Measurements from ENCODE around the gene PPIL4.

The PPIL4 gene

GRCh38 chr6:149503872-149504271, 42.0 kb downstream of the PPIL4 start:
- Histone ChIP-seq H3K36me3 (ENCODE audit: control insufficient read depth, low read length) (peaks cover 13% of the 10 kb centered on the region), H3F3A (ENCODE audit: control insufficient read depth, insufficient read depth) (peaks cover 10% of the 10 kb centered on the region), H3K4me2 (ENCODE audit: low read length) (no peak overlapping the region), H3K4me1 (ENCODE audit: control insufficient read depth, low read length) (no peaks in the 10 kb centered on the region), H3K9me2 (replicated peaks; ENCODE audit: control insufficient read depth, low read length) (no peaks in the 10 kb centered on the region), H3K79me2 (ENCODE audit: control insufficient read depth, low read length) (no peaks in the 10 kb centered on the region), H4K20me1 (ENCODE audit: control insufficient read depth, insufficient read depth, low read depth, low read length) (no peaks in the 10 kb centered on the region), H3K9me3 (ENCODE audit: control insufficient read depth, insufficient read depth, low read length) (no peaks in the 10 kb centered on the region), H3K27ac (ENCODE audit: low read depth, low read length) (no peak overlapping the region), H3K27me3 (ENCODE audit: control insufficient read depth, low read length) (no peaks in the 10 kb centered on the region), H3K4me3 (ENCODE audit: low read length) (no peak overlapping the region)
- TF ChIP-seq CTCF (IDR thresholded peaks at IDR 0.05; ENCODE audit: low read depth, low read length, poor library complexity, severe bottlenecking) (no peak), EZH2phosphoT487 (IDR thresholded peaks at IDR 0.05; ENCODE audit: borderline replicate concordance, low read length) (no peak)

GRCh38 chr6:149503276-149503675, 42.6 kb downstream of the PPIL4 start:
- Histone ChIP-seq H3F3A (ENCODE audit: control insufficient read depth, insufficient read depth) (peaks cover 10% of the 10 kb centered on the region), H3K9me2 (replicated peaks; ENCODE audit: control insufficient read depth, low read length) (no peaks in the 10 kb centered on the region), H3K27me3 (ENCODE audit: control insufficient read depth, low read length) (no peaks in the 10 kb centered on the region), H3K4me3 (ENCODE audit: low read length) (no peak overlapping the region), H3K4me2 (ENCODE audit: low read length) (no peak overlapping the region), H3K36me3 (ENCODE audit: control insufficient read depth, low read length) (peaks cover 13% of the 10 kb centered on the region), H3K27ac (ENCODE audit: low read depth, low read length) (no peak overlapping the region), H3K79me2 (ENCODE audit: control insufficient read depth, low read length) (no peaks in the 10 kb centered on the region), H3K4me1 (ENCODE audit: control insufficient read depth, low read length) (peaks cover 5% of the 10 kb centered on the region), H4K20me1 (ENCODE audit: control insufficient read depth, insufficient read depth, low read depth, low read length) (no peaks in the 10 kb centered on the region), H3K9me3 (ENCODE audit: control insufficient read depth, insufficient read depth, low read length) (no peaks in the 10 kb centered on the region)
- no peak for TF ChIP-seq CTCF (IDR thresholded peaks at IDR 0.05; ENCODE audit: low read depth, low read length, poor library complexity, severe bottlenecking)
- TF ChIP-seq EZH2phosphoT487 (IDR thresholded peaks at IDR 0.05; ENCODE audit: borderline replicate concordance, low read length), result no peak

- TF ChIP-seq CTCF (IDR thresholded peaks at IDR 0.05; ENCODE audit: low read depth, low read length, poor library complexity, severe bottlenecking), result no peak
- no peak for TF ChIP-seq EZH2phosphoT487 (IDR thresholded peaks at IDR 0.05; ENCODE audit: borderline replicate concordance, low read length)
- H3K27me3 ChIP-seq (ENCODE audit: control insufficient read depth, low read length), result no peaks in the 10 kb centered on the region
- no peak overlapping the region for H3K4me3 ChIP-seq (ENCODE audit: low read length)
- H3K27ac ChIP-seq (ENCODE audit: low read depth, low read length), result no peak overlapping the region
- H3K4me1 ChIP-seq (ENCODE audit: control insufficient read depth, low read length), result peaks cover 15% of the 10 kb centered on the region
- H4K20me1 ChIP-seq (ENCODE audit: control insufficient read depth, insufficient read depth, low read depth, low read length), result no peaks in the 10 kb centered on the region
- no peaks in the 10 kb centered on the region for H3K9me3 ChIP-seq (ENCODE audit: control insufficient read depth, insufficient read depth, low read length)
- peaks cover 9% of the 10 kb centered on the region for H3K36me3 ChIP-seq (ENCODE audit: control insufficient read depth, low read length)
- H3K9me2 ChIP-seq (replicated peaks; ENCODE audit: control insufficient read depth, low read length), result no peaks in the 10 kb centered on the region
- H3K79me2 ChIP-seq (ENCODE audit: control insufficient read depth, low read length), result no peaks in the 10 kb centered on the region
- H3K4me2 ChIP-seq (ENCODE audit: low read length), result no peak overlapping the region
- peaks cover 16% of the 10 kb centered on the region for H3F3A ChIP-seq (ENCODE audit: control insufficient read depth, insufficient read depth)
Observed at GRCh38 chr6:149501768-149502167, 44.1 kb downstream of the PPIL4 start.

GRCh38 chr6:149501201-149501600, 44.6 kb downstream of the PPIL4 start:
- peaks cover 16% of the 10 kb centered on the region for H3F3A ChIP-seq (ENCODE audit: control insufficient read depth, insufficient read depth)
- H4K20me1 ChIP-seq (ENCODE audit: control insufficient read depth, insufficient read depth, low read depth, low read length), result no peaks in the 10 kb centered on the region
- H3K4me2 ChIP-seq (ENCODE audit: low read length), result no peak overlapping the region
- no peaks in the 10 kb centered on the region for H3K27me3 ChIP-seq (ENCODE audit: control insufficient read depth, low read length)
- H3K36me3 ChIP-seq (ENCODE audit: control insufficient read depth, low read length), result peaks cover 9% of the 10 kb centered on the region
- no peaks in the 10 kb centered on the region for H3K9me3 ChIP-seq (ENCODE audit: control insufficient read depth, insufficient read depth, low read length)
- H3K27ac ChIP-seq (ENCODE audit: low read depth, low read length), result no peak overlapping the region
- no peaks in the 10 kb centered on the region for H3K79me2 ChIP-seq (ENCODE audit: control insufficient read depth, low read length)
- H3K4me1 ChIP-seq (ENCODE audit: control insufficient read depth, low read length), result peaks cover 21% of the 10 kb centered on the region
- TF ChIP-seq CTCF (IDR thresholded peaks at IDR 0.05; ENCODE audit: low read depth, low read length, poor library complexity, severe bottlenecking) (no peak), EZH2phosphoT487 (IDR thresholded peaks at IDR 0.05; ENCODE audit: borderline replicate concordance, low read length) (no peak)
- no peak overlapping the region for H3K4me3 ChIP-seq (ENCODE audit: low read length)
- H3K9me2 ChIP-seq (replicated peaks; ENCODE audit: control insufficient read depth, low read length), result no peaks in the 10 kb centered on the region
